GM21528 (cell line): ENCODE results near the gene NSL1.
"Not testable (repeated sequence)": the region's sequence is repeated elsewhere in the genome, so short reads cannot be mapped to it uniquely, and the experiment has no call there.

Experiments used
- ATAC-seq: cut with Tn5 transposase; IDR thresholded peaks from one replicate; pipeline ENCODE4 v1.9.1; 2021; ENCODE audit warnings: mild to moderate bottlenecking, moderate library complexity; ENCODE audit not compliant: unreplicated experiment, low FRiP score

The NSL1 gene

GRCh38 chr1:212712451-212713303 lies 78.9 kb downstream of the NSL1 start:
- no peak for ATAC-seq

DNA sequence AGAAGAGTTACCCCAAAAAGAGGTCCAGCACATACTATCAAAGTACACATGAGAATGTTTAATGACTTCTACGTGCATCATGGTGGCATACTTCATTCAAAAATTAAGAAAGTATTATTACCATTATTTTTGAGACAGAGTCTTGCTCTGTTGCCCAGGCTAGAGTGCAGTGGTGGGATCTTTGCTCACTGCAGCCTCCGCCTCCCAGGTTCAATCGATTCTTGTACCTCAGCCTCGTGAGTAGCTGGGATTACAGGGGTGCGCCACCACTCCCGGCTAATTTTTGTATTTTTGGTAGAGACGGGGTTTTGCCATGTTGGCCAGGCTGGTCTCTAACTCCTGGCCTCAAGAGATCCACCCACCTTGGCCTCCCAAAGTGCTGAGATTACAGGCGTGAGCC lies 79.6 kb downstream of the NSL1 start:
- ATAC-seq = not testable (repeated sequence)

- ATAC-seq = no peak
Measured at GRCh38 chr1:212710566-212710965, 81.0 kb downstream of the NSL1 start.

- ATAC-seq = no peak
Measured at GRCh38 chr1:212703991-212704564, 87.5 kb downstream of the NSL1 start.

DNA sequence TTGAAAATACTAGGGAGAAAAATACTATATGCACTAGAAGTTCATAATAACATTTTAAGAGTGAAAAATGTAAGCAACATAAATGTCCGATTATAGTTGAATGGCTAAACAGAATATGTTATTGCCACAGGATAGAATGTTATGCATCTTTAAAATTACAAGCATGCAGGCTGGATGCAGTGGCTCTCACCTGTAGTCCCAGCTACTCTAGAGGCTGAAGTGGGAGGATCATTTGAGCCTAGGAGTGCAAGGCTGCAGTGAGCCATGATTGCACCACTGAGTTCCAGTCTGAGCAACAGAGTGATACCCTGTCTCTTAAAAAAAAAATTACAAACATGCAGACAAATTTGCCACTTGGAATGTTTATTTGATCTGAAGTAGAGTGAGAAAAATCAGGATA lies 88.9 kb downstream of the NSL1 start:
- no peak for ATAC-seq

- no peak for ATAC-seq
Measured at GRCh38 chr1:212701910-212702309, 89.7 kb downstream of the NSL1 start.

GRCh38 chr1:212700892-212701819 lies 90.4 kb downstream of the NSL1 start:
- ATAC-seq = no peak

DNA sequence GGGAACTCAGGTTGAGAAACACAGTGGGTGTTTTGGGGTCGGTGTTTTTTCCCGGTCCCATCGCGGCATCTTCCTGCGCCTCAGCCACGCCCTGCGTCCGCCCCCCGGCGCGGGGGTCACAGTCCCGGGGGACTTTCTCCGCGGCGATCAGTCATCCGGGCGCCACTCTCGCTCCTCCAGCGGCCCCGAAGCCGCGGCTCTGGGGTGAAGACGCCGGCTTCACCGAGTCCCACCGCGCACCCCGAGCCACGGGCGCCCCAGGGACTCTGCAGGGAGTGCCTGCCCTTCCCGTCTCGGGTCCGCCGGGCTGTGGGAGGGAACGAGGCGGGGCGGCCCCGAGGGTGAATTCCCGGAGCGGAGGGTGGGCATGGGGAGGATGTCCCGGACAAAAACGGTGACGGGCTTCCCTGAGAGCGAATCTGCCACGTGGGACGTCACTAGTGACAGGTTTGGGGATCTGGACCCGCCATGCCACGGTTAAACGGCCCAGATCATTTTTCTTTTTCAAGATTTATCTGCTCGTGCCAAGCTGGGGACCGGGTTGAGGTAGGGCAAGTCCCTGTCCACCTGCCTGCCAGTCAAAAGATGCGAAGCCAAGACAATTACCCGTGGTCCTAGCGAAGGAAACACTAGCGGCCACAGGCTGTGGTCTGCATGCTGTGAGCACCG lies 91.2 kb downstream of the NSL1 start:
- ATAC-seq = peak; percentile 33

GRCh38 chr1:212699625-212700222 lies 91.9 kb downstream of the NSL1 start, which contains the start of gene BATF3:
TSS of gene BATF3 (minus strand) at chr1:212699840. CDS start at chr1:212699762, 78 bp downstream.
- ATAC-seq = peak; percentile 19

GRCh38 chr1:212699104-212699624 lies 92.4 kb downstream of the NSL1 start:
- ATAC-seq = peak; percentile 62

DNA sequence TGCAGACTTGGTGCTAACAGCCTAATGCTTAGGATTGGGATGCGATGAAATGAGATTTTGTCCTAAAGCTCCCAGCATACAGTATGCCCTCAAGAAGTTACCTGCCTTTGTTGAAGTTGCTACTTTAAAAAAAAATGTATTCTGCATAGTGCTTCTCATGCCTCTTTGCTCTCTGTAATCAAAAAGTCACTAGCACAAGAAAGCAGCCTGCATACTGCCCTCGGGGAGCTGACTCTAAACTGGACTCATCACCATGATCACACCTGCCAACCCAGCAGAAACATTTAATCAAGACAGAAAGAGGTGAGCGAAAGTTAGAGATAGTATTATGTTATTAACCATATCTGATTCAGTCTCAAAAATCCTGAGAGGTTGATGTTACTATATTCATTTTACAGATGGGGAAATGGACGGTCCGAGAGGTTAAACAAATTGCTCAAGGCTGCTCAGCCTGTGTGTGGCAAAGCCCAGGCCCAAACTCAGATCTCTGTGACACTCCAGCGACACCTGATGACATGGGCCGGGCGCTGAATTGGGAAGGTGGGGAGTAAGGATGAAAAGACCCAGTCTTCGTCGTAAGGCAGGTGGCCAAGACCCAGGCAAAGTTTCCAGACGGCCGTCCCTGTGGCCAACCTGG lies 93.0 kb downstream of the NSL1 start:
- peak; percentile 15 for ATAC-seq

GRCh38 chr1:212696721-212697331 lies 94.8 kb downstream of the NSL1 start:
- no peak for ATAC-seq

DNA sequence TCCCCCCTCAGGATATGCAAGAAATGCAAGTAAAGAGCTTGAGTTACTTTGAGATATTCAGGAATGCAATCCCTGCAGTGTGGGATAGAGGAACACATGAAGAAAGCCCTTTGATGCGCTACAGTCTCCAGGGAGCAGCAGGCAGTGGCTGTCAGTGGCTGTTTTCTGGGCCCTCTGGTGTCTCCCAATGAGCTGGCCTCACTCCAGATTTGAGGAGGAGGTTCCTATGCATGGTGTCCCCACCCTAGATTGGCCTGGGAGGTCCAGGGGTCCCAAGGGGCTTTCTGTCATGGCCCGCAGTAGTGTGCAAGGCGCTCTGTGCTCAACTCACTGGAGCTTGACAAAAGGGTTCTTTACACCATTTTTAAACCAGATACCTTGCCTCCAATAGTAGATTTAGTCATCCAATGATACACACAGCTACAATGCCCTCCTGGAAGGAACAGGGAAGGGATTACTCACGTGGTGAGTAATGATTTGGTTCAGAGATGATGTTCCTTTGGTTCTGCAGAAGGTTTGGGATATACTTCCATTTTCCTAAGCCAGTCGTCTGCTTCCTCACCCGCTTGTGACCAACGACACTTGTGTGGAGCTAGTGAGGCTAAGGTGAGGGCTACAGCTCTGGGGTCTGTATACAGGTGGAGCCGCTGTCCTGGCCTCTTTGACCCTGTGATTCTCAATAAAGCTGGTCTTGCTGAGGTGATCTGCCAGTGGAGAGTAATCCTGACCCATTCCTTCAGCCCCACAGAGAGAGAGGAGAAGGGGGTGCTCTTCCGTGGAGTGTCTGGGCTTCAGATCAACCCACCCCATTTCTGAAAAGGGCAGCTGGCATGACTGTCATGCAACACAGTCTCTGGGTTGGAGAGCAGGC lies 98.6 kb downstream of the NSL1 start:
- ATAC-seq = no peak

GRCh38 chr1:212691561-212692071 lies 100.0 kb downstream of the NSL1 start:
- ATAC-seq = no peak

DNA sequence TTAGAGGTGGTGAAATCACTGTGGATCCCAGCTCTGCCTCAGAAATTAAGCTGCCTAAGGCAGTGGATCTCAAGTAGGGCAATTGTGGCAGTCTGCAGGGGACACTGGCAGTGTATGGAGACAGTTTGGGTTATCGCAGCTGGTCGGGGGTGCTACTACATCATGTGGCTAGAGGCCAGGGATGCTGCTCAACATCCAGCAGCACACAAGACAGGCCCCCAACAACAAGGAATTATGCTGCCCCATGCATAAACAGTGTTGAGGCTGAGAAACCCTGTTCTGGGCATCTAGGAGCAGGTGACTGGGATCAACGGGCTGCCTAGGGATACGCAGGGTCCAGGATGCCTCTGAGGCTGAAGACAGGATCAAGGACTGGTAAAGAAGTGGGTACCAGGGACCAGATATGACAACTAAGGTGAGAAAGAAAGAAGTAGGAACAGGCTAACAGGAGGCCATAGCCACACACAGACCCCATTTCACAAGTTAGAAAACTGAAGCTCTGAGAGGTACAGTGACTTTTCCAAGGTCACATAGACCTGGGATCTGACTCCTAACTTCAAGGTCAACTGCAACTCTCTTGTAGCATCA lies 100.7 kb downstream of the NSL1 start:
- ATAC-seq = no peak

DNA sequence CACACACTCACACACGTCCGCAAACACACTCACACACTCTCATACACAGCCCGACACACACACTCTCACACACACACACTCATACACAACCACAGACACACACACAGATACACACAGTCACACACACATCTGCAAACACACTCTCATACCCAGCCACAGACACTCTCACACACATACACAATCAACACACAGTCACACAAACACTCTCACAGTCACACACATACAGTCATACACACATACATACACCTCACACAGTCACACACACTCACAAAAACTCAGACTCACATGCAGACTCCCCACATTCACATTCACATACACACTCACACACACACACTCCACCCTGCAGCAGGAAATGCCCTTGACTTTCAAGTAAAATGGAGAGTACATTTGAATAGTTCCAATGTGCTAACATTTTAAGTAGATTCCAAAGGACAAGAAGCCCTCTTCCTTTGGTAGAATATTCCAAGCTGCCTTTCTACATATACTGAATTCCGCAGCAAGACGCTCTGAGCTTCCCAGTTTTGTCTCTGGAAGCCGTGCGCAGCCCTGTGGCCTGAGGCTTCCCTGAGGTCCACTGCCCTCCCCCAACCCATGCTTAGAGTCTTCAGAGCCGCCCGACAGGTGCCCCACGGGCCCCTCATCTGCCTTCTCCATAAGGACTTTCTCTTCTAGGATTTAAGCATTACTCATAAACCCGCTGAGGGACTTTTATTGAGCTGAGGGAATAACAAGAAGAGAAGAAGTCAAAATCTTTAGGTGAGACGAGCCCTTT lies 101.6 kb downstream of the NSL1 start:
- ATAC-seq = no peak
